CD4-positive, alpha-beta T cell treated with Interleukin-2 at 100 ng/mL for 4 hours (primary cell): ENCODE measurements around the gene DST.
A peak's percentile ranks its signal among the peaks of the same experiment; 100 is the strongest.
"Not testable (repeated sequence)": the region's sequence is repeated elsewhere in the genome, so short reads cannot be mapped to it uniquely, and the experiment has no call there.

Experiments used
- DNase-seq: peaks from one replicate; pipeline ENCODE4 v3.0.0-alpha.2; 2020; ENCODE audit warnings: low spot score

The DST gene

DNA sequence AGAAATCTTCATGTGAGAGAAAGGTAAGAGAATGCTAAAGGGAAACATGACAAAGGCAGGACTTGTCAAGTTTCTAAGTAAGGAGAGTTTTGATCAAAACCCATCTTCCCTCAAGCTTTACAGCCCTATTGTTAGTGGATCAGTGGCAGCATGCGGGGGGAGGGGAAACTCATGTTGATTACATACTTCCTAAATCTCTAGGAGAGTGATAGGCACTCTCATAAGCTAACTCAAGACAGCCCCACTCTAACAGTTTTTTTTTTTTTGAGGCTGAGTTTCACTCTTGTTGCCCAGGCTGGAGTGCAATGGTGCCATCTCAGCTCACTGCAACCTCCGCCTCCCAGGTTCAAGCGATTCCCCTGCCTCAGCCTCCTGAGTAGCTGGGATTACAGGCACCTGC, 18.6 kb upstream of the DST start:
- DNase-seq = not testable (repeated sequence)

DNA sequence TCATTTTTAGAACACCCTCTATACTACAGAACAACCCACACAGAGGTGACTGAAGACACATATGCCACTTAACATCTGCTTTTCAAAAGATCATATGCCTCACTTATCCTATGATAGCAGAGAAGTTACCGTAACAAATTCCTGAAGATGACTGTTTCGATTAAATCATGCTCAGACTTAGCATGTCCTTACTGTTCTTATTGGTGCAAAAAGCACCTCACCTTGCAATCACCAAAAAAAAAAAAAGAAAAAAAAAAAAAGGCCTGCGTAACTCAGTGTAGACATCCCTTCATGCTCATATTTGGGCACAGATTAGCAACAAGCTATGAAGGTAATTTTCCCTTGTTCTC, 17.7 kb upstream of the DST start:
- no peak for DNase-seq

DNA sequence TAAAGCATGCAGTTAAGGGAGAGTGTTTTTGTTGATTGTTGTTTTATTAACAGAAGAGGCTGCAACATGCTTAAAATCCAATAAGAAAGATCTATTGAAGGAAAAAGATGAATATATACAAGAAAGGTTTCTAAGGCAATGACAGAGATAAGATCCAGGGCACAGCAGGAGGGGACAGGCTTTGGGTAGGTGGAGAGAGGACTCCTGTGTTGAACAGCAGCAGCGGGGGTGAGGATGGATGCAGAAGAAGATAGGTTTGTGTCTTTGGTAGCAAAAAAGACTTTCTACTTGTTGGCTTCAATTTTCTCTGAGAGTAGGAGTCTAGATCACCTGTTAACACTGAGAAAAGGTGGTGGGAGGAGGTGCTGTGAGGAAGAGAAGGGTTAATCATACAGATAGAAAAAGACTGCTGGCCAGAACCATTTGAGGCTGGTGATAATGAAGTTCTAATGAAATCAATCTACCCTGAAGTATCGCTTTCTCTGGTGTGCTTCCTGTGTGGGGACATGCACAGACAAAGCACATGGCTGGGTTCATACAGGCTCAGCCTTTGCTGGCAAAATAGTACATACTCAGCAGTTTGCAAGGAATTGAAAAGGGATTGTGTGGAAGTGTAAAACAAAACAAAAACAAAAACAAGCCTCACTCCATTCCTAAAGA, 17.2 kb upstream of the DST start:
- DNase-seq = no peak

DNA sequence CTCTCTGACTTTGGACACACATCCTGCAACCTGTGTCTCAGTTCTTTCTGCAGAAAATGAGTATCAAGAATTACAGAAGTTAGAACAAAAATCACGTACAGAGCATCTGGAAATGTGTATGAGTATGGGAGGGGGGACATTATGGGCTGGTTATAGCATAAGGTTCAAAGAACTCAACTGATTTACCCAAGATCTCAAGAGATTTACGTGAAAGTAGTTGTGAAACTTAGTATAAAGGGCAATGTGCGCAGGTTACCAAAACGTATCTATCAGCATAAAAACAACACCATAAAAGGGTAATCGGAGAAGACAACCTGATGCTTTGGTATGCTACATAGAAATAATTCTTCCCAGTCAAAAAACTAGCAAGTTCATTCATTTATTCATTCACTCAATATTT, 15.6 kb upstream of the DST start:
- no peak for DNase-seq

DNA sequence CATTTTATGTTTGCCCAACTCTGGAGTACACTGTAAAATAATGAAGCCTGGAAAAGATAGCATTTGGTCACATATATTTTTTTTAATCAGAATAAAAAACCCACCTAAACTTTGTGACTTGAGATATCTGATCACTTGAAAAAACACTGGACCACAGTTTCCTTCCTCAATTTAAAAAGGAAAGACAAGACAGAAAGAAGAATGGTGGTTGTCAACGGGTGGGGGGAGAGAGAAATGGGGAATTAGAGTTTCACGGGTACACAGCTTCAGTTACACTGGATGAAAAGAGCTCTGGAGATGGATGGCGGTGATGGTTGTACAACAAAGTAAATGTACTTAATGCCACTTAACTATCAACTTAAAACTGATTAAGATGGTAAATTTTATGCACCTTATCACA, 14.7 kb upstream of the DST start:
- DNase-seq = no peak

DNA sequence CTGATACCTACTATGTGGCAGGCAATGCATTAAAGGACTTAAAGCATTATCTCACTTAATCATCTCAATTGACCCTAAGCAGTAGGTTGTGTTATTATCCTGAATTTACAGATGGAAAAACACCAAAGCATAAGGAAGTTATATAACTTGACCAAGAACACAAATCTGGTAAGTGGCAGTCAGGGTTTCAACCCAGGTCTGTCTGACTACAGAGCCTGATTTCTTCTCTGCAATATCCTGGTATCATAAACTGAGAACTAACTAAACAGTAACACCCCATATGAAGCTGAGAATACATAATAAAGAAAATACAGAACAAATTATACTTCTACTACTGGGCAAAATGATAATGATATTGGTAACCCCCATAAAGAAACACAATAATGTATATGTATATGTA, 13.8 kb upstream of the DST start:
- DNase-seq = no peak

DNA sequence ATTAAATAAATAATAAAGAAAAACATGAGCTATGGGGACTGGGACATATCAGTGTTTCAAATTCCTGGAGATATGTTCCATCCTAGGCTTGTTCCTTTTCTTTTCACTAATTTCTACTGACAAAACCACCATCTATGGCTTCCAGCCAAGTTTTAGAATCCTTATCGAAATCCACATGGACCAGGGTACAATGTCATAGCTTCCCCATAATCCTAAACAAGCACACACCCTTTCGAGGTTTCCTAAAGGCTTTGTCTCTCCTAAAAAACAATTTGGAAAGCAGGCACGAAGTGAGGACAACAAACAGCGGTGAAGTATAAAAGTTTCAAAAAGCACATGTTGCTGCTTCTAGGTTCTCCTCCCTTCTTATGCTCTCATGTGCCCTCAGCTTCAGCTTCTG, 13.3 kb upstream of the DST start:
- DNase-seq = no peak

DNA sequence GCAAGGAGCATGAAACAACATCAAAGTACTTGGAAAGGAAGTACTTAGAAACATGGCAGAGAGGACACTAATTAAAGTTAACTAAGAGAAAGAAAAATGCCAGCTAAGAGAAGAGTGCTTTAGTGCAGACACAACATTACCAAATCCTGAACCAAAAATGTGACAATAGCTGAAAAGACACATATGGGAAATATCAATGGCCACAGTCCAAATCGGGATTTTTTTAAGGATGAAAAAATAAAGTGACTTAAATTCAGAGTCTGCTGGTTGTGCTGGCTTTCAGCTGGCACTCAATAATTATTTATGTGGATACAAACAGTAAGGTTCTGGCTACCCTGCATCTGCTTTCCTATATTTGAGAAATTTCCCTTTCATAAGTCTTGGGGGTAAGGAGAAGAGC, 12.6 kb upstream of the DST start:
- no peak for DNase-seq

DNA sequence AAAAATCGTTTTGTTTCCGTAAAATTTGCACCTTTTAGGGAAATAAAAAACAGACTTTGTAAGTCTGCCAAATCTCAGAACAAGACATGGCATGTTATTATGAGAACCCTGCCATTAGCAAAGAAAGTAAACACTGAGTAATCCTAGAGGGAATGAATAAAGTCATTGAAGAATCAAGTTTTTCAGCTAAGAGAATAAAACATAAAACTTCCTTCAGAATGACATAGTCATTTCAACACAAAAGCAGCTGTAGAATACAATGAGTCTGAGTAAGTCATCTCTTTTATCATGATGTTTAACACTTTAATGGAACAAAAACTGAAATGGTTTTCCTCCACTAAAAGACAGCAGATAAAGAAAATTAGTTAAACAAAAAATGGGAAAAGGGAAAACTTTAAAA, 10.3 kb upstream of the DST start:
- DNase-seq = no peak

DNA sequence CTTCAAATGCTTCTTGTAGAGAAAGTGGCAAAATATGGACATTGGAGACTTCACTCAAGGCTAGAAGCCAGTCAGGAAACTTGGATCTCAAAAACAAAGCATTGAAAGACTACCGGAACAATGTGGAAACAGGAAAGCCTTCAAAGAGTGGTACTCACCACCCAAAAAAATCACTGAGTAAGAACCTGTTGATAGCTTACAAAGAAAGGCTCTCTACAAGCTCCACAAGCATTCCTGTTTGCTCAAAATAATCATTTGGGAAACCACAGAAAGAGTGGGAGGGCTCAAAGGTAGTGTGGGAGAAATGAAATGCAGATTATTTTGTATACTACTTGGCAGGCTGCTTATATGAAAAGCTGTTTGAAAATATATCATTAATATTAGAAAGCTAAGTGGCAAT, 9.5 kb upstream of the DST start:
- no peak for DNase-seq

DNA sequence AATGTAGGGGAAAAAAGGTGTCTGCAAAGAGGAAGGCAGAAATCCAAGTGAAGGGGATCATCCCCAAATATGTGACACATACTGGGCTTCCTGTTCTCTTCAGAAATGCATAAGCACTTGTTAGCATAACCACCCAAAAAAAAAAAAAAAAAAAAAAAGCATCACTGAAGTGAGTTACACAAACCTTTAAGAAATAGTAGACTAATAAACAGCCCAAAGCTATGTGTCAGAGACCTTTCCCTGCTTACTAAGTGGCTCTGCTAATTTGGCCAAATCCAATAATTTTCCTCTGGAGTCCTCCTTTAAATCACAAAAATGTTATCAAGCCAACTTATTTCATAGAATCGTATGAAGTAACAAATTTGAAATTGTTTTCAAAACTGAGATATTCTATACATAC, 7.5 kb upstream of the DST start:
- no peak for DNase-seq

DNA sequence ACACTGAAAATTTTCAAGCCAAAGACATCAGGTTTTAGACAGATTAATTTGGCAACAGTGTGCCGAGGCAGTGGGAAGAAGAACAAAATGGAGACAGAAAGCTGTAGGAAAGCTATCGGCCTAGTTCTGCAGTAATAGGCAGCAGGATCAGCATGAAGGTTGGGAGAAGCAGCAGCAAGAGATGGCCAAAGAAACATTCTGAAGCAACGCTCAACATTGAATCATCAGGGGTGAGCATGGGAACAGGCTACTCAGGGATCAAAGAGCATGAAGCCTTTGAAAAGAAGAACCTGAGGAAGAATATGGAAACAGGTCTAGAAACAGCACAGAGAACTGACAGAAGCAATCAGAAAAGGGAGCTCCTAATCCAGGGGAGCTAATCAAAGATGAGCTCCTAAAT, 7.1 kb upstream of the DST start:
- no peak for DNase-seq

DNA sequence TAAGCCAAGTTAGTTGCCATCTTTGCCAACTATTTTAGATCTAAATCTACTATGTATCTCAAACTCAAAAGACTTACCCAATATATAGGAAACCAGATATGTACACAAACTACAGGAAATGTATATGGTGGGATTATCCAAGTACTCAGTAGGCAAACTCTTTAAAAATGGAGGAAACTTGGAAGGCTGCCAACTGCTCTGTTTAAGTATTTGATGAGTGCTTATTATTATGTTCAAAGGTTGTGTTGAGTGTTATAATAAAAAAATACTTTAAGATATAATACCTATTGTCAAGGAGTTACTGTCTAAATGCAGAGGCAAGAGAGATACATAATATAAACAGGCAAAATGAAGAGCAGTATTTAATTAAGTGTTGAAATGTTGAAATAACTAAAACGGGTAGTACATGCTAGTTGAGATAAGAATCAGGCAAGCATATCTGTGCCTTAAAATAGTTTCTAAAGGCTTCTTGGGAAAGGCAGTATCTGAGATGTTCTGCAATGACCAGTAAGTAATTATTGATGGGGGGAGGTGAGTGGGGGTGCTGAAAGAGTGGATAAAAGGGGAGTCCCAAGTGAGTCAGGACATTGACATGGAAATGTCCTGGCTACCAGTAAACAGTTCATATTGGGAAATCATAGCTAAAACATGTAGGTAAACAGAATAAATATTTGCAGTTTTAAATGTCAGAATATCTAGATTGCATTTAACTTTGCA, 6.5 kb upstream of the DST start:
- no peak for DNase-seq

DNA sequence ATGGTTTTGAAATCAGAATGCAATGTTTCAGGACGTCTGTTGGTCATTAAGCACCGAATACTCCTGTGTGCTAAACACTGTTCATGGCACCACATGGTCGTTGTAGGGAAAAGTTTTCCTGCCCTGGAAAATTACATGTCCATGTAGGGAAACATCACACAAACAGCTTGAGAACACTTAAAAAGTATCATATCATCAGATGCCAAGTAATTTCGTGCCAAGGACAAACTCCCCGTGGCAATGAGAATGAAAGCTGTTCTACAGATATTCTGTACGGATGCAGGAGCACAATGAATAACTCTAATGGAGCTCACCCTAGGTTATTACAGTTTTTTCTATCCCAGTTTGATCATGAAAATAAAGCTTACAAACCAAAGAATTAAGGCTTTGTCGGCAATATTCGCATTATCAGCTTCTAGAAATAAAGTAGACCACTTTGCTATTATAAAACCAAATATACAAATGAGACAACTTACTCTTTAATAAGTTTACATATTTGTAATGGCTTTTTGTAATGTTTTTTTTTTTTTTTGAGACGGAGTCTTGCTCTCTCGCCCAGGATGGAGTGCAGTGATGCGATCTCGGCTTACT, 4.6 kb upstream of the DST start:
- no peak for DNase-seq

DNA sequence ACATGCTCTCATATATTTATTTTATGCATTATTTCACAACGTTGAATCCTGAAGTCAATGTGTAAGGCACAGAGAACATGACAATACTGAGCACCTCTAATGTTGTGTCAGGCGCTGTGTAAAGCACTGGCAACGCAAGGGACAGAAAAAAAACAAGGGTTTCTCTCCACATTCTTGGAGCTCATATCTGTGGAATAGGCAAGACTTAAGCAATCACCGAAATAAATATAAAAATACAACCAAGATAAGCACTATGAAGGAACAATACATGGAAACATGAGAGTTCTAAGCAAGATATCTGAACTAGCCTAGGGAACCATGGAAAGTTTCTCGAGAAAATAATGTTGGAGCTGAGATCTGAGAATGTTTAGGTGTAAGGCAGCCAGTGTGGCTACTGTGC, 1.7 kb upstream of the DST start:
- no peak for DNase-seq

DNA sequence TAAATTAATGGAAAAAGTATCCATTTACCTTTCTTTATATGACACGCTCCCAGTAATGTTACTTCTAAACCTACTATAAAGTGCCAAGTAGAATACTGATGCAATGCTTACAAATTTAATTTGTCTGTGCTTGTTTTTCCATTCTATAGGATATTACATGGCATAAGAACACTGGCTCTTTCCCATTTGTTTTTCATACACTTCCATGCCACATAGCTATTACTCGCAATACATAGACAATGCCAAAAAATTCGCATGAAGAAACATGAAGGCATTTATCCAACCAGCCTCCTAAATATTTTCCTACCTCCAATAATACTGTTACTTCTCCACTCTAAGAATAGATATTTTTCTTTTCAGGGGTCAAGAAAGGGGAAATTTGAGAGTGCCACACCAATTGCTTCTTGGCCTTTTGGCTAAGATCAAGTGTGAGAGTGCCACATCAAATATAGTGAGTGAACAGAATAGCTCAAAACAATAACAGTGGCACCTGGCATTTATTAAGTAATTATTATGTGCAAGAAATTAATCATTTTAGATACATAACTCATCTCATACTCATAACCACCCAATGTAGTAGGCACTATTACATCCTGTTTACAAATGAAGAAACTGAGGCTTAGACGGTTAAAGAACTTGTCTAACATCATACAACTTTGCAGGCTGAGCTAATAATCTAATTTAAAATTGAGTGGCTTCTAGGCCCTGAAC, 845 bp upstream of the DST start:
- DNase-seq = no peak

DNA sequence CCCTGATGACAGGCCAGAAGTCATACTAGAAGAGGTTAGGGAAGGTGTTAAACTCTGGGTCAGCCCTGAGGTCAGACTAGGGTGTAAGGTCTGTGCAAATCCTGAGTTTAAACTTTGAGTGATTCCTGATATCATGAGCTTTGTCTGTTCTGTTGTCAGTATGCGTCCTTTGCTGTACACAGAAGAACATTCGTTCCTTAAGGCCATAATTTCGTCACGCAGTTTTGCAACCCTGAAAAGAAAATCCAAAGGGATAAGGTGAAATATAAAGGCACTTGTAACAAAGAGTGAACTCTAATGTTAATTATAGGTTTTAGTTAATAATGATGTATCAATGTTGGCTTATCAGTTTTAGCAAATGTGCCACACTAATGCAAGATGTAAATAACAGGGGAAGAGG, 2.3 kb downstream of the DST start:
- no peak for DNase-seq

DNA sequence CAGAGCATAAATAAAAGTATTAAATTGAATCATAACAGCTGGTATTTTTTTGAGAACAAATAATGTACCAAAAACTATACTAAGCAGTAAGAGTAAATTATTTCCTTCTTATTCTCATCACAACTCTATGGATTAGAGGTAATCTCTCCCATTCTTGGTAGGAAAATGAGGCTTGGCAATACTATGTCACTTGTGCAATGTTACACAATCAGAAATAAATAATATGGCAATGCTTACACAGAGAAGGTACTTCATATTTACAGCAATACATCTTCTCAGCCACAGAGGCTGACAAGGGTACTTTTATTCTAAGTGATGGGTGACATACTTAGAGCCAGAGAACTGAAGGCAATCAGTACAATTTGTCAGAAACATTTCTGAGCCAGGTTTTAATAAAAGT, 3.9 kb downstream of the DST start:
- DNase-seq = no peak

DNA sequence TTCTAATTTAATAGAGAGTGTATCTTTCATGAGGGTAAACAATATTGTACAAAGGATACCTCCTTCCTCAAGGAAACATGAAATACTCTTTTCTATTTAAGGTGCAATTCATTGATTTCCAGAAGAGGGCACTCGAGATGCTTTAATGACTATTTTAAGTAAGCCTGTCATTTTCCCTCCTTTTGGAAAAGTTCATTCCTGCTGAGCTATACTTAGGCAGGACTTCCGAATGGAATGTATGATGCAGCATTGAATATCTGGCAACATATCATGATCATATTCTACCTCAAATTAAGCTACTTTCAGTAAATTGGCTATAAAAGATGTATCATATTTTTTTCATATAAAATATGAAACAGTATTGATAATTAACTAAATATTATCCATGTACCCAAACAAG, 5.0 kb downstream of the DST start:
- DNase-seq = peak; percentile 14

DNA sequence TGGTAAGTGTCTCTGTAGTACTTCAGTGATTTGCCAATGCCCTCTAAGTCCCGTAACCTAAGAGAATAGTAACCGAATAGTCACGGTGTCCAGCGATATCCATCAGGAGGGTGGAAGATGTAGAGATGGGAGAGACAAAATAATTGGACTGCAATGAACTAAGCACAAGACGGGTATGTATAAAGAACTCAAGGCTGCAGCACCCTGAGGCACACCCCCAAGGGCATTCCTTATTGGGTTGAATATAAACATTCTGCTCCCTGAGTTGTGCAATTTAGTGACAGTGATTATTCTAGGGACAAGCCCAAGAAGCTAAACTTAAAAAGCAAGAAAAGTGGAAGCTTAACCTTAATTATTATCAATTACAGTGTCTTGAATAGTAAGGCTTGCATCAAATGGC, 14.6 kb downstream of the DST start:
- DNase-seq = no peak

DNA sequence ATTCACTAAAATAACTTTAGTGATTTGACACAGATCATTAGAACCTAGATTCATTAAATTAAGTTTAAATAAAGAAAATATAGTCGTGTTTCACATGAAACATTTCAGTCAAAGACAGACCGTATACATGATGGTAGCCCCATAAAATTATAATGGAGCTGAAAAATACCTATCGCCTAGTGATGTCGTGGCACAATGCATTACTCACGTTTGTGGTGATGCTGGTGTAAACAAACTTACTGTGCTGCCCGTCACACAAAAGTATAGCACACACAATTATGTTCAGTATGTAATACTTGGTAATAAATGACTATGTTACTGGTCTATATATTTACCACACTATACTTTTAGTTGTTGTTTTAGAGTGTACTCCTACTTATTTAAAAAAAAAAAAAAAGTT, 17.3 kb downstream of the DST start:
- no peak for DNase-seq

DNA sequence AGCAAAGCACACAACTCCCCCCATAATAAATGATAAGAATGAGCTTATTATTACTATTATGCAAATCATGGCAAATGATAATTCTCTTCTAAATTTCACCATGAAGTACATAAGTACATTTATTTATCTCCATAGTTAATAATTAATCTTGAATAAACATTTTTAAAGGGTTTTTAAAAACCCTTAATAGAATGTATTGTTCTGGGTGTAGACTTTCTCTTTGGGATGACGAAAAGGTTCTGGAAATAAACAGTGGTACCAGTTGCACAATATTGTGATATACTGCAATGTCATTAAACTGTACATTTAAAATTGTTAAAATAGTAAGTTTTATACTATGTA, 18.0 kb downstream of the DST start:
- DNase-seq = no peak

DNA sequence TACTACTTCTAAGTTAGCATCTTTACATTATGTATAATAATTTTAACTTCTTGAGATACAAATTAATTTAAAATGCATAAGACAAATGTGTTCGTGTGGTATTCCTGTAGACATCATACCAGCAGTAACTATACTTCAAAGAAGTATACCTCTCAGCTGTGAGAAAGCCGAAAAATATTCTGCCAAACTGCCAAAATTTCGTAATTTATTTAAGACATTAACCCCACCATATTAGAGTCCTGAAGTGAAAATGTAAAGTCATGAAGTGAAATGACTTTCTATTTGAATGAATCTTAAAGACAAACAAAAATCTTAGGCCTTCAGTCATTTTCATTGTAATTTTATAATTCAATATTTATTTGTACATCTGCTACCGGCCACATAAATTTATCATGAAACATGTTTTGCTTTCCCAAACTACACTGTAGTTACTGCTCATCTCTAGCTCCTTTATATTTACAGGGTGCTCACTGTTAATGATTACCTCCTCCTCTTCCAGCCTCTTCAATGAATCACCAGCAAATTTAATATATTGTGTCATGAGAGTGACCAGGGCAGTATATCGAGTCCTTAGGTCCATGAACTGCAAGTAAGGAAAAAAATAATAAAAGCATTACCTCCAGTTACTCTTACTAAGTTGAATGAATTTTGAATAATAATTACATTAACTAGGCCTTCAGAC, 18.5 kb downstream of the DST start:
- DNase-seq = no peak
